Lower lobe of right lung (tissue), 2 donors: Measurements from ENCODE around the gene FANCG. TPM values are rescaled to one million over a fixed set of nuclear protein-coding genes. Genes with fewer than 3 reads are reported as not detected.
A peak's percentile ranks its signal among the peaks of the same experiment; 100 is the strongest.

ENCODE experiments used
- ATAC-seq, 2 donors: fragments of 200-7000 bp; cut with Tn5 transposase; one replicate each; pipeline ENCODE4 v1.9.1; 2020 to 2022; ENCODE audit warnings: mild to moderate bottlenecking in 2 of 2, moderate library complexity in 2 of 2
- DNase-seq: peaks from one replicate; pipeline ENCODE4 v3.0.0-alpha.2; 2020
- H3K27ac ChIP-seq: fragments of 200-600 bp; one replicate; pipeline ENCODE4 v1.8.0; 2022
- H3K27me3 ChIP-seq: fragments of 200-600 bp; one replicate; pipeline ENCODE4 v1.8.0; 2022; ENCODE audit warnings: low read depth
- H3K36me3 ChIP-seq: fragments of 200-600 bp; one replicate; pipeline ENCODE4 v1.8.0; 2022; ENCODE audit warnings: mild to moderate bottlenecking
- H3K4me1 ChIP-seq: fragments of 200-600 bp; one replicate; pipeline ENCODE4 v1.8.0; 2022
- H3K4me3 ChIP-seq: fragments of 200-600 bp; one replicate; pipeline ENCODE4 v1.8.0; 2022; ENCODE audit warnings: mild to moderate bottlenecking
- H3K9me3 ChIP-seq: fragments of 200-600 bp; one replicate; pipeline ENCODE4 v1.8.0; 2022
- intact Hi-C: fragments of 100-400 bp; cut with DNase I; formaldehyde crosslinking; loops from one replicate; pipeline ENCODE4 v1.11.0; 2022
- total RNA-seq: library from RNA; stranded (reverse); fragmentation: NEBNext Ultra II Directional; extraction: Animal tissue kit (Norgen Biotek cat#: 25700); gene quantifications from one replicate; pipeline ENCODE4 v1.2.1, GENCODE V29; 2021
- TF ChIP-seq, protein P1 (sequence below): fragments of 200-600 bp; IDR thresholded peaks from one replicate; pipeline ENCODE4 v1.8.0; 2022; ENCODE audit warnings: antibody characterized with exemption, mild to moderate bottlenecking
- donor health status: DM: no; HTN: yes; CAD: no; lungs with severe emphysema.

Gene FANCG
- total RNA-seq, 1 donor from 2014 or later: 13.9 TPM

DNA sequence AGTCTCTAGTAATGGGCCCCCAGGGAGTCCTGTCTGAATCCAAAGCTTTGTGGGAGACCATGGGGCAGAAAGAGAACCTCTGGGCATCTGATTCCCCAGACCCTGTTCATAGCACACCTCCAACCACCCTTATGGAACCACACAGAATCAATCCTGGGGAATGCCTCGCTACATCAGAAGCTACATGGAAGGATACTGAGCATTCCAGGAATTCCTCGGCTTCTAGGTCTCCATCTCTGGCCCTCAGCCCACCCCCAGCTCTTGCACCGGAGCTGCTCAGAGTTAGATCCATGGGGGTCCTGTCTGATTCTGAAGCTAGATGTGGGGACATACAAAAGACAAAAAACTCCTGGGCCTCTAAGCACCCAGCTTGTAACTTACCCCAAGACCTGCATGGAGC lies 35.7 kb downstream of the FANCG start:
- TF ChIP-seq, protein P1, sequence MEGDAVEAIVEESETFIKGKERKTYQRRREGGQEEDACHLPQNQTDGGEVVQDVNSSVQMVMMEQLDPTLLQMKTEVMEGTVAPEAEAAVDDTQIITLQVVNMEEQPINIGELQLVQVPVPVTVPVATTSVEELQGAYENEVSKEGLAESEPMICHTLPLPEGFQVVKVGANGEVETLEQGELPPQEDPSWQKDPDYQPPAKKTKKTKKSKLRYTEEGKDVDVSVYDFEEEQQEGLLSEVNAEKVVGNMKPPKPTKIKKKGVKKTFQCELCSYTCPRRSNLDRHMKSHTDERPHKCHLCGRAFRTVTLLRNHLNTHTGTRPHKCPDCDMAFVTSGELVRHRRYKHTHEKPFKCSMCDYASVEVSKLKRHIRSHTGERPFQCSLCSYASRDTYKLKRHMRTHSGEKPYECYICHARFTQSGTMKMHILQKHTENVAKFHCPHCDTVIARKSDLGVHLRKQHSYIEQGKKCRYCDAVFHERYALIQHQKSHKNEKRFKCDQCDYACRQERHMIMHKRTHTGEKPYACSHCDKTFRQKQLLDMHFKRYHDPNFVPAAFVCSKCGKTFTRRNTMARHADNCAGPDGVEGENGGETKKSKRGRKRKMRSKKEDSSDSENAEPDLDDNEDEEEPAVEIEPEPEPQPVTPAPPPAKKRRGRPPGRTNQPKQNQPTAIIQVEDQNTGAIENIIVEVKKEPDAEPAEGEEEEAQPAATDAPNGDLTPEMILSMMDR: no peak
- no peak overlapping the region for H3K4me3 ChIP-seq
- no peaks in the 10 kb centered on the region for H3K9me3 ChIP-seq
- H3K4me1 ChIP-seq: no peaks in the 10 kb centered on the region
- H3K27me3 ChIP-seq: no peaks in the 10 kb centered on the region
- ATAC-seq (no peak), DNase-seq (no peak)
- intact Hi-C loops: no loop called here
- no peak overlapping the region for H3K27ac ChIP-seq
- peaks cover 50% of the 10 kb centered on the region for H3K36me3 ChIP-seq

- no peak overlapping the region for H3K27ac ChIP-seq
- intact Hi-C loops: no loop called here
- no peak overlapping the region for H3K4me3 ChIP-seq
- ATAC-seq (no peak), DNase-seq (no peak)
- peaks cover 41% of the 10 kb centered on the region for H3K36me3 ChIP-seq
- no peaks in the 10 kb centered on the region for H3K27me3 ChIP-seq
- H3K9me3 ChIP-seq: no peaks in the 10 kb centered on the region
- TF ChIP-seq, protein P1: no peak
- H3K4me1 ChIP-seq: no peaks in the 10 kb centered on the region
Measured at GRCh38 chr9:35042891-35043545, 36.7 kb downstream of the FANCG start.

GRCh38 chr9:35042081-35042604 lies 37.6 kb downstream of the FANCG start:
- intact Hi-C loops: no loop called here
- H3K36me3 ChIP-seq: peaks cover 36% of the 10 kb centered on the region
- no peak for ATAC-seq
- H3K4me1 ChIP-seq: no peaks in the 10 kb centered on the region
- TF ChIP-seq, protein P1: no peak
- no peaks in the 10 kb centered on the region for H3K9me3 ChIP-seq
- no peak overlapping the region for H3K27ac ChIP-seq
- no peak overlapping the region for H3K4me3 ChIP-seq
- H3K27me3 ChIP-seq: no peaks in the 10 kb centered on the region
- no peak for DNase-seq

DNA sequence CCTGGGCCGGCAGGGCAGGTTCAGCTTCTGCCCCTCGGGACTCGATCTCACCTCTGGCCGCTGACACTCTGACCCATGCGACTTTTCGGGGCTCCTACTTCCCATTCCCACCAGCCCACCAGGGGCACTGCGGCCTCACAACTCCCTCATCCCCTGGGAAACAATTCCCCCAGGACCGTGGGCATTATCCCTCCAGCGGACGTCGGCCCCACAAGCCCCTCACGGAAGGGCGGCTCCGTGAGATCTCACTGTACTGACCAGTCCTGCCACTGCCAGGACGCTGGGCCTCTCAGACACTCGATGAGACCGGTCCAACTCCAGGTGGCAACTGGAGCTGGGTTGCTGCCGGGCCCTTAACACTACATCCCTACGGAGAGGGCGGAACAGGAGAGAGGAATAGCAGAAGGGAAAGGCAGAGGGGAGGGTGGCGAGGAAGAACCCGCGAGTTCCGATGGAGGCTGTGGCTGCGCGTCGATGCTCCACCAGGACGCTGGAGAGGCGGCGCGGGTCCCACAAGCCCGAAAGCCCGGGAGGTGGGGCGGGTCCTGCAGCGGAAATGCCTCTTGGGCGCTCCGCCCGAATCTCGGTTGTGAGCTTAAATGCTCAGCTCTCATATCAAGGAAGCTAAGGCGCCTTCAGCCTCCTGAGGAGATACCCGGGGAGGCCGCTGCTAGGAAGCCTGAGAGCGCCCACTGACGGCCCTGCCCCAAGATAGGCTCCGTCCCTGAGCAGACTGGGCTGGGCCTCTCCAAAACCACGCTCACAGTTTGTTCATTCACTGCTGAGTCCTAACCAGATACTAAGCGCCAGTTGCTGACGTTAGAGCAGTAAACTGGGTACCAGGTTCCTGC lies 43.7 kb downstream of the FANCG start:
- H3K27ac ChIP-seq: peak overlapping the region; percentile 28

DNA sequence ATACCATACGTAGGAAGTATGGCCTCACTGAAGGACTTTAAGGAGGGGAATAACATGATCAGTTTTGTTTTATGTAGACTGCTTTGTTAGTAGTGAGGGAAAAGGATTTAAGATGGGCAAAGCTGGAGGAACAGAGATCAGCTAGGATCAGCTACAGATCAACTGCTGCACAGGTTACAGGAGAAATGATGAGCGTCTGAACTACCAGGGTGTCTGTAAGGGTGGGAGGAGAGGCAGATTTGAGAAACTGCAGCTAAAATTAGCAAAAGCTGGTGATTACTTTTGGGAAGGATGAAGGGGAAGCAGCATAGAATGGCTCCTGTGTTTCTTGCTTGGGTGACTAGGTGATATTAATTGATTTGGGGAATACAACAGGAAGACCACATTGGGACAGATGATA lies 46.6 kb downstream of the FANCG start:
- TF ChIP-seq, protein P1: no peak
- H3K36me3 ChIP-seq: no peaks in the 10 kb centered on the region
- H3K27me3 ChIP-seq: no peaks in the 10 kb centered on the region
- H3K4me1 ChIP-seq: peaks cover 8% of the 10 kb centered on the region
- intact Hi-C loops: no loop called here
- DNase-seq (no peak), ATAC-seq (no peak)
- H3K27ac ChIP-seq: no peak overlapping the region
- no peak overlapping the region for H3K4me3 ChIP-seq
- no peaks in the 10 kb centered on the region for H3K9me3 ChIP-seq

More for the DNA sequence above, 43.7 kb downstream of the FANCG start:
- Histone ChIP-seq H3K36me3 (no peaks in the 10 kb centered on the region), H3K27me3 (no peaks in the 10 kb centered on the region), H3K4me3 (peak overlapping the region; percentile 46), H3K4me1 (peaks cover 8% of the 10 kb centered on the region), H3K9me3 (no peaks in the 10 kb centered on the region)
- ATAC-seq (peak; percentile 75 to 85), DNase-seq (peak; percentile 64)
- TF ChIP-seq, protein P1: no peak
- intact Hi-C loops: no loop called here
